ENCODE results near the gene LTBP3. TPM values are rescaled to one million over a fixed set of nuclear protein-coding genes. Genes with fewer than 3 reads are reported as not detected.

LTBP3 gene
- total and polyA plus RNA-seq, 2 of the 13 experiments (the other 11 are each of a cell fraction or from before 2014, with no cell fraction given) = 12.2 to 68.1 TPM

GRCh38 chr11:65569973-65570918, 12.1 kb upstream of the LTBP3 start, which contains the start of gene ZNRD2 (continued):
- TF ChIP-seq AHDC1 (CRISPR knock-in tag; IDR thresholded peaks at IDR 0.05; ENCODE audit: borderline replicate concordance) (no peak), SALL2 (CRISPR knock-in tag; IDR thresholded peaks at IDR 0.05) (peak; percentile 83), ZNF17 (CRISPR knock-in tag; IDR thresholded peaks at IDR 0.05) (no peak), ZSCAN5A (CRISPR knock-in tag; IDR thresholded peaks at IDR 0.05; ENCODE audit: borderline replicate concordance) (no peak), DMAP1 (CRISPR knock-in tag; IDR thresholded peaks at IDR 0.05) (peak; percentile 87), YEATS4 (CRISPR knock-in tag; IDR thresholded peaks at IDR 0.05; ENCODE audit: borderline replicate concordance) (0 out of 2 replicates have a peak, but pooled peaks have one; percentile 39), ZNF567 (CRISPR knock-in tag; IDR thresholded peaks at IDR 0.05; ENCODE audit: borderline replicate concordance) (peak; percentile 66), FOXO1 (CRISPR knock-in tag; IDR thresholded peaks at IDR 0.05) (peak; percentile 82), SNAPC4 (CRISPR knock-in tag; IDR thresholded peaks at IDR 0.05) (no peak; the same call in none of the 2 replicates), MED8 (CRISPR knock-in tag; IDR thresholded peaks at IDR 0.05; ENCODE audit: insufficient replicate concordance) (peak; percentile 59), ZNF205 (CRISPR knock-in tag; IDR thresholded peaks at IDR 0.05) (peak; percentile 87), REXO4 (CRISPR knock-in tag; IDR thresholded peaks at IDR 0.05; ENCODE audit: borderline replicate concordance) (no peak)
